ENCODE results near the gene SH2D4B. TPM values are rescaled to one million over a fixed set of nuclear protein-coding genes. Genes with fewer than 3 reads are reported as not detected.

SH2D4B gene
- total RNA-seq, 1 experiment from 2014 or later: 0.22 TPM

DNA sequence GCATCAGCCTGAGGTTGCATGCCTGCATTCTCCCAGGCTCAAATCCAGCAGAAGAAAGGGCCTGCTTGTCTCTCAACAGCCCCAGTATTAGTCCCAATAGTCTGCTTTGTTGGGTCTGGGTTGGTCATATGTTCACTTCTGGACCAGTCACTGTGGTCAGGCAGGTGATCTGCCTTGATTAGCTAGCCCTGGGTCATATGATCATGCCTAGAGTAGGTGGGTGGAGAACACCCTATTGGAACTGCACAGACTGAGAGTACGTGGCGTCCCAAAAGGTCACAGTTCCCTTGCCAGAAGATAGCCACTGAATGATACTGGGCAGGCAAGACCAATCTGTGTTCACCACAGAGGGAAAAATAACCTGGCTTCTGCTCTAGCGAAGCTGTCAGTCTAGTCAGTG, 80.1 kb downstream of the SH2D4B start:
- no peaks in the 10 kb centered on the region for H3K4me1 ChIP-seq (ENCODE audit: control insufficient read depth in 1 of 2, insufficient read depth in 2 of 2, low read length in 2 of 2)
- H3K27ac ChIP-seq (ENCODE audit: low read depth, low read length): no peak overlapping the region
- no peak overlapping the region for H3K4me3 ChIP-seq (replicated peaks in 1 of 2; ENCODE audit: low read depth in 1 of 2, low read length in 2 of 2)
- ATAC-seq: no peak
- no peak overlapping the region for H2AFZ ChIP-seq (ENCODE audit: low read depth, low read length, poor library complexity, severe bottlenecking)
- H3K27me3 ChIP-seq (ENCODE audit: insufficient read depth, low read length): no peaks in the 10 kb centered on the region; the same call in 1 of the 2 replicates
- H3K4me2 ChIP-seq (ENCODE audit: low read length): no peak overlapping the region
- ChIA-PET RAD21 (ENCODE audit: low non-redundant PET in 1 of 2, low total read pairs in 2 of 2, uncharacterized antibody in 2 of 2, unreplicated experiment in 2 of 2) (no interaction called here), POLR2A (no interaction called here), CTCF (interaction anchor here (1.3 to 1.7 kb wide), 2 partner anchors 21 to 45 kb away, joined by 3 to 4 read pairs; no protein-coding TSS in a partner anchor)
- BruUV-seq (replicated peaks): no TSS peak
- no peak overlapping the region for H3K9ac ChIP-seq (ENCODE audit: low read length)
- intact Hi-C loops (cut with micrococcal nuclease): no loop called here
- TF ChIP-seq, protein P1, sequence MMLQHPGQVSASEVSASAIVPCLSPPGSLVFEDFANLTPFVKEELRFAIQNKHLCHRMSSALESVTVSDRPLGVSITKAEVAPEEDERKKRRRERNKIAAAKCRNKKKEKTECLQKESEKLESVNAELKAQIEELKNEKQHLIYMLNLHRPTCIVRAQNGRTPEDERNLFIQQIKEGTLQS (IDR thresholded peaks at IDR 0.05): no peak
- TF ChIP-seq JUND (IDR thresholded peaks at IDR 0.05) (no peak), POLR2AphosphoS5 (IDR thresholded peaks at IDR 0.05; ENCODE audit: low read depth, low read length) (no peak), ELF1 (IDR thresholded peaks at IDR 0.05; ENCODE audit: borderline replicate concordance, low read depth) (no peak), ZNF274 (IDR thresholded peaks at IDR 0.05; ENCODE audit: low read depth, low read length) (no peak), EGR1 (IDR thresholded peaks at IDR 0.05; ENCODE audit: low read depth) (no peak), CBX3 (IDR thresholded peaks at IDR 0.05; ENCODE audit: low read depth) (no peak)
- no peaks in the 10 kb centered on the region for H3K79me2 ChIP-seq (ENCODE audit: insufficient read depth, low read length)
- H3K9me2 ChIP-seq (ENCODE audit: insufficient read depth): no peaks in the 10 kb centered on the region
- no peaks in the 10 kb centered on the region for H3K9me3 ChIP-seq (ENCODE audit: control insufficient read depth in 1 of 2, insufficient read depth in 1 of 2, low read depth in 1 of 2, low read length in 2 of 2)
- H4K20me1 ChIP-seq (ENCODE audit: insufficient read depth): no peaks in the 10 kb centered on the region
- no peaks in the 10 kb centered on the region for H3K36me3 ChIP-seq (ENCODE audit: control insufficient read depth in 1 of 2, insufficient read depth in 2 of 2, low read length in 2 of 2)
- DNase-seq (ENCODE audit: low read depth, low spot score): no peak

DNA sequence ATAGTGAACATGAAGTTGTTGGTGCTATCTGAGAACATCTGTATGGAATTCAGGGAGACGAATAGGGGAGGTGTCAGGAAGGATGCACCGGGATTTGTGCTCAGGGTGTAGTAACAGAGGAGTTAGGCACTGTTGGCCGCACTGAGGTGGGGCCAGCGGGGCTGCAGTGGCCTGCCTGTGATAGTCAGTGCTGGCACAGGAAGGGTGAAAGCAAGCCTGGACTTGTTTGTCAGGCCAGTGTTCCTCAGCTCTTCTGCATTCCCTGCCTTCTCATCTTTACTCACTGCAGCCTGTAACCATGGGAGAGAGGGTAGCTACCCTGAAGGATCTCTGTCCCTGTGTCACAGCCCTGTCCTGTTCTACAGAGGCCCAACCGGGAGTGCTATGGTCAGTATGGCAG, 81.3 kb downstream of the SH2D4B start:
- H3K27me3 ChIP-seq (ENCODE audit: insufficient read depth, low read length): peaks cover under 1% of the 10 kb centered on the region
- no peak overlapping the region for H3K9ac ChIP-seq (ENCODE audit: low read length)
- POLR2A ChIA-PET: no interaction called here
- RAD21 ChIA-PET (ENCODE audit: low non-redundant PET in 1 of 2, low total read pairs in 2 of 2, uncharacterized antibody in 2 of 2, unreplicated experiment in 2 of 2): no interaction called here
- H3K79me2 ChIP-seq (ENCODE audit: insufficient read depth, low read length): no peaks in the 10 kb centered on the region
- BruUV-seq (replicated peaks): no TSS peak
- intact Hi-C loops (cut with micrococcal nuclease): no loop called here
- H3K36me3 ChIP-seq (ENCODE audit: control insufficient read depth in 1 of 2, insufficient read depth in 2 of 2, low read length in 2 of 2): no peaks in the 10 kb centered on the region
- no peak overlapping the region for H3K27ac ChIP-seq (ENCODE audit: low read depth, low read length)
- ATAC-seq (no peak), DNase-seq (ENCODE audit: low read depth, low spot score) (no peak)
- TF ChIP-seq ELF1 (IDR thresholded peaks at IDR 0.05; ENCODE audit: borderline replicate concordance, low read depth): no peak
- TF ChIP-seq CBX3 (IDR thresholded peaks at IDR 0.05; ENCODE audit: low read depth): no peak
- no peak for TF ChIP-seq EZH2 (IDR thresholded peaks at IDR 0.05)
- TF ChIP-seq, protein P2, sequence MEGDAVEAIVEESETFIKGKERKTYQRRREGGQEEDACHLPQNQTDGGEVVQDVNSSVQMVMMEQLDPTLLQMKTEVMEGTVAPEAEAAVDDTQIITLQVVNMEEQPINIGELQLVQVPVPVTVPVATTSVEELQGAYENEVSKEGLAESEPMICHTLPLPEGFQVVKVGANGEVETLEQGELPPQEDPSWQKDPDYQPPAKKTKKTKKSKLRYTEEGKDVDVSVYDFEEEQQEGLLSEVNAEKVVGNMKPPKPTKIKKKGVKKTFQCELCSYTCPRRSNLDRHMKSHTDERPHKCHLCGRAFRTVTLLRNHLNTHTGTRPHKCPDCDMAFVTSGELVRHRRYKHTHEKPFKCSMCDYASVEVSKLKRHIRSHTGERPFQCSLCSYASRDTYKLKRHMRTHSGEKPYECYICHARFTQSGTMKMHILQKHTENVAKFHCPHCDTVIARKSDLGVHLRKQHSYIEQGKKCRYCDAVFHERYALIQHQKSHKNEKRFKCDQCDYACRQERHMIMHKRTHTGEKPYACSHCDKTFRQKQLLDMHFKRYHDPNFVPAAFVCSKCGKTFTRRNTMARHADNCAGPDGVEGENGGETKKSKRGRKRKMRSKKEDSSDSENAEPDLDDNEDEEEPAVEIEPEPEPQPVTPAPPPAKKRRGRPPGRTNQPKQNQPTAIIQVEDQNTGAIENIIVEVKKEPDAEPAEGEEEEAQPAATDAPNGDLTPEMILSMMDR (IDR thresholded peaks at IDR 0.05 in 2 of 3, conservative IDR thresholded peaks at IDR 0.05 in 1 of 3; ENCODE audit: borderline replicate concordance in 1 of 3, insufficient read depth in 1 of 3, low read depth in 2 of 3, low read length in 2 of 3): no peak
- TF ChIP-seq YY1 (IDR thresholded peaks at IDR 0.05; ENCODE audit: extremely low read depth, insufficient replicate concordance, low read depth, low read length): no peak
- TF ChIP-seq, protein P3, sequence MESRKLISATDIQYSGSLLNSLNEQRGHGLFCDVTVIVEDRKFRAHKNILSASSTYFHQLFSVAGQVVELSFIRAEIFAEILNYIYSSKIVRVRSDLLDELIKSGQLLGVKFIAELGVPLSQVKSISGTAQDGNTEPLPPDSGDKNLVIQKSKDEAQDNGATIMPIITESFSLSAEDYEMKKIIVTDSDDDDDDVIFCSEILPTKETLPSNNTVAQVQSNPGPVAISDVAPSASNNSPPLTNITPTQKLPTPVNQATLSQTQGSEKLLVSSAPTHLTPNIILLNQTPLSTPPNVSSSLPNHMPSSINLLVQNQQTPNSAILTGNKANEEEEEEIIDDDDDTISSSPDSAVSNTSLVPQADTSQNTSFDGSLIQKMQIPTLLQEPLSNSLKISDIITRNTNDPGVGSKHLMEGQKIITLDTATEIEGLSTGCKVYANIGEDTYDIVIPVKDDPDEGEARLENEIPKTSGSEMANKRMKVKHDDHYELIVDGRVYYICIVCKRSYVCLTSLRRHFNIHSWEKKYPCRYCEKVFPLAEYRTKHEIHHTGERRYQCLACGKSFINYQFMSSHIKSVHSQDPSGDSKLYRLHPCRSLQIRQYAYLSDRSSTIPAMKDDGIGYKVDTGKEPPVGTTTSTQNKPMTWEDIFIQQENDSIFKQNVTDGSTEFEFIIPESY (IDR thresholded peaks at IDR 0.05; ENCODE audit: extremely low read depth, insufficient replicate concordance, low read length): no peak
- no peak for TF ChIP-seq POLR2A (IDR thresholded peaks at IDR 0.05; ENCODE audit: borderline replicate concordance, extremely low read depth, insufficient read depth, insufficient read length)
- TF ChIP-seq FOSL1 (IDR thresholded peaks at IDR 0.05; ENCODE audit: low read depth): no peak
- TF ChIP-seq, protein P1 (IDR thresholded peaks at IDR 0.05): no peak
- no peak for TF ChIP-seq SP1 (IDR thresholded peaks at IDR 0.05; ENCODE audit: low read depth)
- TF ChIP-seq POLR2AphosphoS5 (IDR thresholded peaks at IDR 0.05; ENCODE audit: low read depth, low read length): no peak
- no peak for TF ChIP-seq ZFX (IDR thresholded peaks at IDR 0.05)
- no peak for TF ChIP-seq JUND (IDR thresholded peaks at IDR 0.05)
- no peak for TF ChIP-seq EZH2phosphoT487 (IDR thresholded peaks at IDR 0.05; ENCODE audit: borderline replicate concordance)
- TF ChIP-seq, protein P4, sequence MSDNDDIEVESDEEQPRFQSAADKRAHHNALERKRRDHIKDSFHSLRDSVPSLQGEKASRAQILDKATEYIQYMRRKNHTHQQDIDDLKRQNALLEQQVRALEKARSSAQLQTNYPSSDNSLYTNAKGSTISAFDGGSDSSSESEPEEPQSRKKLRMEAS (IDR thresholded peaks at IDR 0.05): no peak
- H3K9me3 ChIP-seq (ENCODE audit: control insufficient read depth in 1 of 2, insufficient read depth in 1 of 2, low read depth in 1 of 2, low read length in 2 of 2): no peaks in the 10 kb centered on the region
- H4K20me1 ChIP-seq (ENCODE audit: insufficient read depth): no peaks in the 10 kb centered on the region
- no peaks in the 10 kb centered on the region for H3K4me1 ChIP-seq (ENCODE audit: control insufficient read depth in 1 of 2, insufficient read depth in 2 of 2, low read length in 2 of 2)
- CTCF ChIA-PET: interaction anchor here (1.3 to 1.7 kb wide), 2 partner anchors 23 to 44 kb away, joined by 3 to 4 read pairs; no protein-coding TSS in a partner anchor
- H3K9me2 ChIP-seq (ENCODE audit: insufficient read depth): no peaks in the 10 kb centered on the region
- no peak overlapping the region for H3K4me3 ChIP-seq (replicated peaks in 1 of 2; ENCODE audit: low read depth in 1 of 2, low read length in 2 of 2)
- H2AFZ ChIP-seq (ENCODE audit: low read depth, low read length, poor library complexity, severe bottlenecking): no peak overlapping the region
- H3K4me2 ChIP-seq (ENCODE audit: low read length): no peak overlapping the region
